HEK293 (cell line): ENCODE data around the gene CSF2RB.

ENCODE experiments used
- SCRT2 ChIP-seq: fragments of 450-650 bp; formaldehyde crosslinking; IDR thresholded peaks from 2 replicates; pipeline ENCODE4 v1.5.1; 2016; ENCODE audit warnings: missing biosample characterization, missing genetic modification characterization
- YY1 ChIP-seq: fragments of 450-650 bp; formaldehyde crosslinking; IDR thresholded peaks from 2 replicates; pipeline ENCODE4 v1.5.1; 2018; ENCODE audit warnings: missing biosample characterization, missing genetic modification characterization
- ZBTB7A ChIP-seq: fragments of 450-650 bp; formaldehyde crosslinking; IDR thresholded peaks from 2 replicates; pipeline ENCODE4 v1.5.1; 2016; ENCODE audit warnings: low read depth, missing biosample characterization, missing genetic modification characterization
- ZNF121 ChIP-seq: fragments of 450-650 bp; formaldehyde crosslinking; IDR thresholded peaks from 2 replicates; pipeline ENCODE4 v1.5.1; 2016; ENCODE audit warnings: missing biosample characterization, missing genetic modification characterization
- ZNF24 ChIP-seq: fragments of 450-650 bp; formaldehyde crosslinking; IDR thresholded peaks from 2 replicates; pipeline ENCODE4 v1.5.1; 2016; ENCODE audit warnings: missing biosample characterization, missing genetic modification characterization
- ZNF274 ChIP-seq, 2 experiments: fragments of 200-500 bp in 1 of 2; fragments of 450-650 bp in 1 of 2; sonication (Bioruptor generic) in 1 of 2; formaldehyde crosslinking in 1 of 2; IDR thresholded peaks; 2 replicates each; pipeline versions ENCODE4 v1.5.1 to v1.6.1; 2014 to 2016; ENCODE audit warnings: borderline replicate concordance in 1 of 2, inconsistent platforms in 1 of 2, low read length in 1 of 2, missing biosample characterization in 1 of 2, missing genetic modification characterization in 1 of 2
- ZNF707 ChIP-seq: fragments of 450-650 bp; formaldehyde crosslinking; IDR thresholded peaks from 2 replicates; pipeline ENCODE4 v1.5.1; 2016; ENCODE audit warnings: missing biosample characterization, missing genetic modification characterization
- ZNF837 ChIP-seq: fragments of 450-650 bp; formaldehyde crosslinking; IDR thresholded peaks from 2 replicates; pipeline ENCODE4 v1.5.1; 2016; ENCODE audit warnings: missing biosample characterization, missing genetic modification characterization
- TF ChIP-seq, protein P1 (sequence below): fragments of 450-650 bp; formaldehyde crosslinking; IDR thresholded peaks from 2 replicates; pipeline ENCODE4 v1.5.1; 2016; ENCODE audit warnings: missing biosample characterization, missing genetic modification characterization
- TF ChIP-seq, protein P2 (sequence below): fragments of 450-650 bp; formaldehyde crosslinking; IDR thresholded peaks from 2 replicates; pipeline ENCODE4 v1.5.1; 2016; ENCODE audit warnings: missing biosample characterization, missing genetic modification characterization

DNA sequence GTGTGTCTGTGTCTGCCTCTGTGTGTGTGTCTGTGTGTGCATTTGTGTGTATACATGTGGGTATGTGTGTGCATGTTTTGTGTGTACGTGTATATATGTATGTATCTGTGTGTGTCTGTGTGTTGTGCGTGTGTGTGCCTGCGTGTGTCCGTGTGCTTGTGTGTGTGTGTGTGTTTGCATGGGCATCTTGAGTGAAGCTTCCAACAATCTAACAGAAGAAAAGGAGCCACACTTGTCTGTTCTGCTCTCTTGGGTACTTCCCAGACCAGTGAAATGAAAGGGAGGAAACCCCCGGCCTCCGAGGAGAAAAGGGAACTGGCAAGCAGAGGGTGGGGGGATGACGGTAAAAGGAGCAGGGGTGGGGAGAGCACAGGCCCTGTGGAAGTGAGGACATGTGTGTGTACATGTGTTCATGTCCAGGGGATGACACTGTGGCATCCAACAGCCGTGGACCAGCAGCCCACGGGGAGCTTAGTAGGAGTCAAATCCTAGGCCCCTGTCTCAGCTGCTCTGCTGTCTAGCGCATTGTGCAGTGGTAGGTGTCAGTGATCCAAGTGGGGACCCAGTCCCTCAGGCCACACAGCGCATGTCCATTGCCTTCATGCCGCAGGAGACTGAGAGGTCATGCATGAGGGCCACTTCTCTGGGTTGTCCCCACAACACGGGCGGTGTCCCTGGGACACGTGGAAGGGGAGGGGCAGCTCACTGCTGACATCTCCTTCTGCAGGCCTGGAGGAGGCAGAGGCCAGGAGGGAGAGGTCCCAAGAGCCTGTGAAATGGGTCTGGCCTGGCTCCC, 8.1 kb downstream of the CSF2RB start:
- TF ChIP-seq, protein P1, sequence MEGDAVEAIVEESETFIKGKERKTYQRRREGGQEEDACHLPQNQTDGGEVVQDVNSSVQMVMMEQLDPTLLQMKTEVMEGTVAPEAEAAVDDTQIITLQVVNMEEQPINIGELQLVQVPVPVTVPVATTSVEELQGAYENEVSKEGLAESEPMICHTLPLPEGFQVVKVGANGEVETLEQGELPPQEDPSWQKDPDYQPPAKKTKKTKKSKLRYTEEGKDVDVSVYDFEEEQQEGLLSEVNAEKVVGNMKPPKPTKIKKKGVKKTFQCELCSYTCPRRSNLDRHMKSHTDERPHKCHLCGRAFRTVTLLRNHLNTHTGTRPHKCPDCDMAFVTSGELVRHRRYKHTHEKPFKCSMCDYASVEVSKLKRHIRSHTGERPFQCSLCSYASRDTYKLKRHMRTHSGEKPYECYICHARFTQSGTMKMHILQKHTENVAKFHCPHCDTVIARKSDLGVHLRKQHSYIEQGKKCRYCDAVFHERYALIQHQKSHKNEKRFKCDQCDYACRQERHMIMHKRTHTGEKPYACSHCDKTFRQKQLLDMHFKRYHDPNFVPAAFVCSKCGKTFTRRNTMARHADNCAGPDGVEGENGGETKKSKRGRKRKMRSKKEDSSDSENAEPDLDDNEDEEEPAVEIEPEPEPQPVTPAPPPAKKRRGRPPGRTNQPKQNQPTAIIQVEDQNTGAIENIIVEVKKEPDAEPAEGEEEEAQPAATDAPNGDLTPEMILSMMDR (tag by site-specific recombination), result no peak
- TF ChIP-seq SCRT2 (tag by site-specific recombination) (no peak), ZNF121 (tag by site-specific recombination) (no peak), ZNF274 (IDR thresholded peaks at IDR 0.05; ENCODE audit: low read length) (no peak), ZNF274 (tag by site-specific recombination; IDR thresholded peaks at IDR 0.05; ENCODE audit: borderline replicate concordance) (no peak), ZNF837 (tag by site-specific recombination) (no peak), ZBTB7A (tag by site-specific recombination) (no peak), ZNF707 (tag by site-specific recombination) (no peak), YY1 (tag by site-specific recombination) (no peak), ZNF24 (tag by site-specific recombination) (no peak)
- TF ChIP-seq, protein P2, sequence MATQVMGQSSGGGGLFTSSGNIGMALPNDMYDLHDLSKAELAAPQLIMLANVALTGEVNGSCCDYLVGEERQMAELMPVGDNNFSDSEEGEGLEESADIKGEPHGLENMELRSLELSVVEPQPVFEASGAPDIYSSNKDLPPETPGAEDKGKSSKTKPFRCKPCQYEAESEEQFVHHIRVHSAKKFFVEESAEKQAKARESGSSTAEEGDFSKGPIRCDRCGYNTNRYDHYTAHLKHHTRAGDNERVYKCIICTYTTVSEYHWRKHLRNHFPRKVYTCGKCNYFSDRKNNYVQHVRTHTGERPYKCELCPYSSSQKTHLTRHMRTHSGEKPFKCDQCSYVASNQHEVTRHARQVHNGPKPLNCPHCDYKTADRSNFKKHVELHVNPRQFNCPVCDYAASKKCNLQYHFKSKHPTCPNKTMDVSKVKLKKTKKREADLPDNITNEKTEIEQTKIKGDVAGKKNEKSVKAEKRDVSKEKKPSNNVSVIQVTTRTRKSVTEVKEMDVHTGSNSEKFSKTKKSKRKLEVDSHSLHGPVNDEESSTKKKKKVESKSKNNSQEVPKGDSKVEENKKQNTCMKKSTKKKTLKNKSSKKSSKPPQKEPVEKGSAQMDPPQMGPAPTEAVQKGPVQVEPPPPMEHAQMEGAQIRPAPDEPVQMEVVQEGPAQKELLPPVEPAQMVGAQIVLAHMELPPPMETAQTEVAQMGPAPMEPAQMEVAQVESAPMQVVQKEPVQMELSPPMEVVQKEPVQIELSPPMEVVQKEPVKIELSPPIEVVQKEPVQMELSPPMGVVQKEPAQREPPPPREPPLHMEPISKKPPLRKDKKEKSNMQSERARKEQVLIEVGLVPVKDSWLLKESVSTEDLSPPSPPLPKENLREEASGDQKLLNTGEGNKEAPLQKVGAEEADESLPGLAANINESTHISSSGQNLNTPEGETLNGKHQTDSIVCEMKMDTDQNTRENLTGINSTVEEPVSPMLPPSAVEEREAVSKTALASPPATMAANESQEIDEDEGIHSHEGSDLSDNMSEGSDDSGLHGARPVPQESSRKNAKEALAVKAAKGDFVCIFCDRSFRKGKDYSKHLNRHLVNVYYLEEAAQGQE (tag by site-specific recombination), result no peak
